ENCODE results near the gene GPR75. TPM values are rescaled to one million over a fixed set of nuclear protein-coding genes. Genes with fewer than 3 reads are reported as not detected.
"Not testable (repeated sequence)": the region's sequence is repeated elsewhere in the genome, so short reads cannot be mapped to it uniquely, and the experiment has no call there.

GPR75 gene
- total and polyA plus RNA-seq, 2 donors, result 0.81 to 2.7 TPM

DNA sequence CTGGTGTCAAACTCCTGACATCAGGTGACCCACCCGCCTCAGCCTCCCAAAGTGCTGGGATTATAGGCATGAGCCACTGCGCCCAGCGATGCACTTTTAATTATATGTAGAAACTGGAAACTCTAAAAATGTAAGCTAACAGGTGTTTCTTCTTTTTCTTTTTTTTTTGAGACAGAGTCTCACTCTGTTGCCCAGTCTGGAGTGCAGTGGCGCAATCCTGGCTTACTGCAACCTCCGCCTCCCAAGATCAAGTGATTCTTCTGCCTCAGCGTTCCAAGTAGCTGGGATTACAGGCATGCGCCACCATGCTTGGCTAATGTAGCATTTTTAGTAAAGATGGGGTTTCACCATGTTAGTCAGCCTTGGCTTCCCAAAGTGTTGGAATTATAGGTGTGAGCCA, 18.1 kb downstream of the GPR75 start:
- not testable (repeated sequence) for DNase-seq (ENCODE audit: extremely low spot score); H3K4me3 ChIP-seq (ENCODE audit: low read depth, low read length); H3K4me1 ChIP-seq (ENCODE audit: insufficient read depth); H3K27ac ChIP-seq (ENCODE audit: low read depth); H3K36me3 ChIP-seq (ENCODE audit: insufficient read depth)
- WGBS, result 98% methylated on average over 7 of the region's 7 CpGs

GRCh38 chr2:53840580-53840979, 19.2 kb downstream of the GPR75 start:
- DNase-seq (ENCODE audit: extremely low spot score), result no peak
- Histone ChIP-seq H3K4me1 (ENCODE audit: insufficient read depth) (no peaks in the 10 kb centered on the region), H3K4me3 (ENCODE audit: low read depth, low read length) (no peak overlapping the region), H3K36me3 (ENCODE audit: insufficient read depth) (no peaks in the 10 kb centered on the region), H3K27ac (ENCODE audit: low read depth) (no peak overlapping the region)
- WGBS, result 74% methylated on average over 1 of the region's 1 CpG

GRCh38 chr2:53829980-53830290, 29.8 kb downstream of the GPR75 start:
- not testable (repeated sequence) for H3K4me3 ChIP-seq (ENCODE audit: low read depth, low read length)

DNA sequence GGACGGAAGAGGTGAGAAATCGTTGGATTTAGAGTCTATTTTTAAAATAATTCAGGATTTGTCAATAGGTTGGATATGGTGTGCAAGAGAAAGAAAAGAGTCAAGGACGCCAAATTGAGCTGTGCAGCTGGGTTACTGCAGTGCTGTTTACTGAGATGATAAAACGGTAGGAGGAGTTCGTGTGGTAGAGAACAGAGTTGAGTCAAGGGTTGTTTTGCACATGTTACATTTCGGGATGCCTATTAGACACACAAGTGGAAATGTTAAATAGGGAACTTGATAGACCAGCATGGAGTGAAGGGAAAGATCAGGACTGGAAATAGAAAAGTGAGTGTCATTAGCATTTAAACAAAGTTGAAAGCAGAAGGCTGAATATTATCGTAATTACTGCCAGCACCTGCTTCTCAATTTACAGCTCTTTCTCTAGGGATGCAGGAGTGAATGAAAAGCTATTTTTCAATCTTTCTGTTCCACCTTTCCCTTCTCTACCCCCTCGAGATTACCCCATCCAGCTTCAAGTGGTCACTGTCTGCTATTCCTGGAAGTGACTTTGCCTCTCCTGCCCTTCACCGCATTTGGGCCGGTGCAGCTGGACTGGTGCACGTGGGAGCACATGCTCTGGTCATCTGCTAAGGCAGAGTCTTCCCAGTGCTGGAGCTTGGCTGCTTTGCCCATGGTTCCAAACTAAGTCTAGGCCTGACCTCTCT, 30.3 kb downstream of the GPR75 start:
- no peaks in the 10 kb centered on the region for H3K36me3 ChIP-seq (ENCODE audit: insufficient read depth)
- no peak overlapping the region for H3K27ac ChIP-seq (ENCODE audit: low read depth)
- no peaks in the 10 kb centered on the region for H3K4me1 ChIP-seq (ENCODE audit: insufficient read depth)
- no peak overlapping the region for H3K4me3 ChIP-seq (ENCODE audit: low read depth, low read length)
- no peak for DNase-seq (ENCODE audit: extremely low spot score)
- 86% methylated on average over 11 of the region's 11 CpGs for WGBS

More at GRCh38 chr2:53829980-53830290, 29.8 kb downstream of the GPR75 start:
- H3K4me1 ChIP-seq (ENCODE audit: insufficient read depth); H3K27ac ChIP-seq (ENCODE audit: low read depth); DNase-seq (ENCODE audit: extremely low spot score); H3K36me3 ChIP-seq (ENCODE audit: insufficient read depth): not testable (repeated sequence)
- 80% methylated on average over 4 of the region's 4 CpGs for WGBS

- WGBS, result 96% methylated on average over 4 of the region's 4 CpGs
- H3K27ac ChIP-seq (ENCODE audit: low read depth), result no peak overlapping the region
Measured at GRCh38 chr2:53828331-53828730, 31.4 kb downstream of the GPR75 start.

DNA sequence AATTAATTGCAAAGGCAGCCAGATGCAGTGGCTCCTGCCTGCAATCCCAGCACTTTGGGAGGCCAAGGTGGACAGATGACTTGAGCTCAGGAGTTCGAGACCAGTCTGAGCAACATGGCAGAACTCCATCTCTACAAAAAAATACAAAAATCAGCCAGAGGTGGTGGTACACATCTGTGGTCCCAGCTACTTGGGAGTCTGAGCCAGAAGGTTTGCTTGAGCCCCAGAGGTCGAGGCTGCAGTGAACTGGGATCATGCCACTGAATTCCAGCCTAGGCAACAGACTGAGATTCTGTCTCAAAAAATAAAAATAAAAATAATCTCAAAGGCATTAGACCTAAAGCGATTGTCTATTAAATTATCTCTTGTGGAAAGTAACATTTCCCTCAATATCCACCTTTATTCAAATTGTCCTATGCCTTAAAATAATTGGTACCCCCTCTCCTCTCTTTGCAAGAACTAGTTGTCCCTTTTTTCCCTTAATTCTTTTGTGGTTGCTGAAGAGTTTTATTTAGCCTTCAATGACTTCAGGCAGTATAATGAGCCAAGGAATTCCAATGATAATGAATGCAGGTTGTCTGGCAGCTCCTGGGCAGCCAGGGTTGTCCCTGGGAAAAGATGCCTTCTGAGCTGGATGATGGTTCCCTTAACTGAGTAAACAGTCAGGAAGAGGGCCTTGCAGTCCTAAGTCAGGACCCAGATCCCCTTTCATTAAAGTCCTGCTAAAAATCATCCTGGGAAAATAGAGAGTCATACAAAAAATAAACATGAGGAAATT, 32.2 kb downstream of the GPR75 start:
- H3K4me1 ChIP-seq (ENCODE audit: insufficient read depth), result no peaks in the 10 kb centered on the region
- no peak overlapping the region for H3K4me3 ChIP-seq (ENCODE audit: low read depth, low read length)
- no peak for DNase-seq (ENCODE audit: extremely low spot score)
- no peaks in the 10 kb centered on the region for H3K36me3 ChIP-seq (ENCODE audit: insufficient read depth)
- no peak overlapping the region for H3K27ac ChIP-seq (ENCODE audit: low read depth)
- 93% methylated on average over 3 of the region's 3 CpGs for WGBS

More at GRCh38 chr2:53828331-53828730, 31.4 kb downstream of the GPR75 start:
- H3K4me3 ChIP-seq (ENCODE audit: low read depth, low read length), result no peak overlapping the region
- H3K4me1 ChIP-seq (ENCODE audit: insufficient read depth), result no peaks in the 10 kb centered on the region
- no peaks in the 10 kb centered on the region for H3K36me3 ChIP-seq (ENCODE audit: insufficient read depth)
- no peak for DNase-seq (ENCODE audit: extremely low spot score)

- 59% methylated on average over 3 of the region's 3 CpGs for WGBS
- H3K27ac ChIP-seq (ENCODE audit: low read depth), result no peak overlapping the region
- H3K4me3 ChIP-seq (ENCODE audit: low read depth, low read length), result no peak overlapping the region
- no peaks in the 10 kb centered on the region for H3K4me1 ChIP-seq (ENCODE audit: insufficient read depth)
- H3K36me3 ChIP-seq (ENCODE audit: insufficient read depth), result no peaks in the 10 kb centered on the region
- no peak for DNase-seq (ENCODE audit: extremely low spot score)
Measured at GRCh38 chr2:53826587-53827397, 33.0 kb downstream of the GPR75 start.

DNA sequence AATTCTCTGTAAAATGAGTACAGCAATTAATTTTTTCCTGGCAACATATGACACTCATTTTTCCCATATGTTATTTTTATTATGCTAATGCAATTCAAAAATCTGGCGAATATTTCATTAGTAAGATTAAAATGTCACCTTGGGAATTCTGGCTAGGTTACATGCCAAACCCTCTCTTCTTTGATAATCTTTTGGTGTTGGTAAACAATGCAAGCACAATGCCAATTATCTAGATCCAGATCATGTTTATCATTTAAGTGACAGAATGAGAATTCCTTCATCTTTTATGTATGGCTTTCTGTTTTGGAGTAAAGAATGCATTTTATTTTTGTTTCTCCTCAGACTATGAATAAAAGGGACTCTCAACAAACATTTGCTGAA, 33.7 kb downstream of the GPR75 start:
- no peak for DNase-seq (ENCODE audit: extremely low spot score)
- no peaks in the 10 kb centered on the region for H3K36me3 ChIP-seq (ENCODE audit: insufficient read depth)
- 60% methylated on average over 1 of the region's 1 CpG for WGBS
- H3K4me1 ChIP-seq (ENCODE audit: insufficient read depth), result no peaks in the 10 kb centered on the region
- H3K4me3 ChIP-seq (ENCODE audit: low read depth, low read length), result no peak overlapping the region
- no peak overlapping the region for H3K27ac ChIP-seq (ENCODE audit: low read depth)

DNA sequence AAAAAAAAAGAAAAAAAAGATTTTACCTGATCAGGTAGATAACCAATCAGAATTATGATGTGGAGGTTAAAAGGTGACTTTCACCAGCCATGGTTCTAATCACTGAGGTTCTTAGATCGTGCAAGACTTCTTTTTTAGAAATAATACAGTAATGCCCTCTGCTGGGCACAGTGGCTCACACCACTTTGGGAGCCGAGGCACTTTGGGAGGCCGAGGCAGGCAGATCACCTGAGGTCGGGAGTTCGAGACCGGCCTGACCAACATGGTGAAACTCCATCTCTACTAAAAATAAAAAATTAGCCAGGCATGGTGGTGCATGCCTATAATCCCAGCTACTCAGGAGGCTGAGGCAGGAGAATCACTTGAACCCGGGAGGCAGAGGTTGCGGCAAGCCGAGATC, 36.1 kb downstream of the GPR75 start:
- WGBS, result 90% methylated on average over 9 of the region's 9 CpGs
- H3K27ac ChIP-seq (ENCODE audit: low read depth); H3K4me3 ChIP-seq (ENCODE audit: low read depth, low read length); H3K4me1 ChIP-seq (ENCODE audit: insufficient read depth); H3K36me3 ChIP-seq (ENCODE audit: insufficient read depth); DNase-seq (ENCODE audit: extremely low spot score): not testable (repeated sequence)

- H3K27ac ChIP-seq (ENCODE audit: low read depth), result no peak overlapping the region
Measured at GRCh38 chr2:53821810-53822209, 38.0 kb downstream of the GPR75 start.

GRCh38 chr2:53820711-53821110, 39.1 kb downstream of the GPR75 start:
- peaks cover 3% of the 10 kb centered on the region for H3K36me3 ChIP-seq (ENCODE audit: insufficient read depth)
- H3K4me1 ChIP-seq (ENCODE audit: insufficient read depth), result no peaks in the 10 kb centered on the region
- no peak overlapping the region for H3K4me3 ChIP-seq (ENCODE audit: low read depth, low read length)
- H3K27ac ChIP-seq (ENCODE audit: low read depth), result no peak overlapping the region
- 89% methylated on average over 4 of the region's 4 CpGs for WGBS
- no peak for DNase-seq (ENCODE audit: extremely low spot score)

More at GRCh38 chr2:53821810-53822209, 38.0 kb downstream of the GPR75 start:
- no peak for DNase-seq (ENCODE audit: extremely low spot score)
- H3K4me1 ChIP-seq (ENCODE audit: insufficient read depth), result no peaks in the 10 kb centered on the region
- no peak overlapping the region for H3K4me3 ChIP-seq (ENCODE audit: low read depth, low read length)
- H3K36me3 ChIP-seq (ENCODE audit: insufficient read depth), result peaks cover 3% of the 10 kb centered on the region
- 82% methylated on average over 6 of the region's 6 CpGs for WGBS

GRCh38 chr2:53820048-53820447, 39.7 kb downstream of the GPR75 start:
- Histone ChIP-seq H3K4me3 (ENCODE audit: low read depth, low read length) (no peak overlapping the region), H3K4me1 (ENCODE audit: insufficient read depth) (no peaks in the 10 kb centered on the region), H3K36me3 (ENCODE audit: insufficient read depth) (peaks cover 3% of the 10 kb centered on the region), H3K27ac (ENCODE audit: low read depth) (no peak overlapping the region)
- DNase-seq (ENCODE audit: extremely low spot score), result no peak
- 86% methylated on average over 9 of the region's 9 CpGs for WGBS

GRCh38 chr2:53819634-53820033, 40.1 kb downstream of the GPR75 start:
- WGBS, result 82% methylated on average over 4 of the region's 4 CpGs
- no peak overlapping the region for H3K27ac ChIP-seq (ENCODE audit: low read depth)
- H3K4me3 ChIP-seq (ENCODE audit: low read depth, low read length), result no peak overlapping the region
- peaks cover 3% of the 10 kb centered on the region for H3K36me3 ChIP-seq (ENCODE audit: insufficient read depth)
- no peaks in the 10 kb centered on the region for H3K4me1 ChIP-seq (ENCODE audit: insufficient read depth)
- no peak for DNase-seq (ENCODE audit: extremely low spot score)

Data from urinary bladder (tissue), 4 donors.